HG03159 (cell line): Measurements from ENCODE around the gene MPRIP.

ENCODE experiments used
- ATAC-seq: cut with Tn5 transposase; IDR thresholded peaks from one replicate; pipeline ENCODE4 v1.9.1; 2021; ENCODE audit warnings: mild to moderate bottlenecking, moderate library complexity; ENCODE audit not compliant: unreplicated experiment

The MPRIP gene

DNA sequence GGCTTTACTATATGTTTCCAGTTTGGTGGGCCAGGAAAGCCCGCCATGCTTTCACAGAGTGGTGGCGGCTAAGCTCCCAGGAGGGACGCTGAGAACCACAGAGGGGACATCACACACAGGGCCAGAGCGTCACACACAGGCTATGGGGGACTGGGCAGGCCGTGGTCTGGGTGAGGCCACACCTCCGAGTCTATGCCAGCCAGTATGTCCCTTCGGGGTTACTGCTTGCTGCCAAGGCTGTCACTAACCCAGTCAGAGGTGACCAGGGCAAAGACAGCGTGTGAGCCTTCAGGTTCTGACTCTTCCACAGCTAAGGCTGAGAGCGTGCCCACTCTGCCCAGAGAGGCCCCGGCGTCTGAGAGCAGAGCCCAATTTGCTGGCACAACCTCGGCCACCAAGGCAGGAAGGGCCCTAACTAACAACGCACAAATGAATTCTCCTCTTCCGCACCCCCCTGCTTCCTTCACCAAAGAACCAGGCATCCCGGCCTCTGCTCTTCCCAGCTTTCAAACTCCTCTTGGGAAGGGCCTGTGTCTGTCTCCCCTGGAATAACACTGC lies 161.0 kb downstream of the MPRIP start:
- no peak for ATAC-seq

DNA sequence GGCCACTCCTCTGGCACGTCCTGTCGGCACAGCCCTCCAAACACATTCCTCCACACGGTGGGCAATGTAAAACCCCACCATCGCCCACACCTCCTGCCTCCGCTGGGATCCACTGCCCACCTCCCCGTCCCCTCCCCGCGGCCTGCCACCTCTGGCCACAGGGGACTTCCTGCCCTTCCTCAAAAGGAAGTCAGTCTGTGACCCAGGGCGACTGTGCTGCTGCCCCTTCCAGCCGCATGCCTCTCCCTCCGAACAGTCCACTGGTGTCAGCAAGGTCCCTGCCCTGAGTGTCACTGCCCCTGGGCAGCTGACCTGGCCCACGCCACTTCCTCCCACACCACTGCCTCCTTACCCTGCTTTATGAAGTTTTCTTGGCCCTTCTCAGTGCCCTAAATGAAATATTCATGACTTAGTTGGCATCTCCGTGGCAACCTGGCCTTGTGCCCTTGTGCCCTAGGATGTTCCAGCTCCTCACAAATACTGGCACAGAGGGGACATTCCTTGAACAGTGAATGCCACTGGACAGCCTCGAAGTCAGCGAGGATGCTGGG lies 161.9 kb downstream of the MPRIP start:
- ATAC-seq: no peak

DNA sequence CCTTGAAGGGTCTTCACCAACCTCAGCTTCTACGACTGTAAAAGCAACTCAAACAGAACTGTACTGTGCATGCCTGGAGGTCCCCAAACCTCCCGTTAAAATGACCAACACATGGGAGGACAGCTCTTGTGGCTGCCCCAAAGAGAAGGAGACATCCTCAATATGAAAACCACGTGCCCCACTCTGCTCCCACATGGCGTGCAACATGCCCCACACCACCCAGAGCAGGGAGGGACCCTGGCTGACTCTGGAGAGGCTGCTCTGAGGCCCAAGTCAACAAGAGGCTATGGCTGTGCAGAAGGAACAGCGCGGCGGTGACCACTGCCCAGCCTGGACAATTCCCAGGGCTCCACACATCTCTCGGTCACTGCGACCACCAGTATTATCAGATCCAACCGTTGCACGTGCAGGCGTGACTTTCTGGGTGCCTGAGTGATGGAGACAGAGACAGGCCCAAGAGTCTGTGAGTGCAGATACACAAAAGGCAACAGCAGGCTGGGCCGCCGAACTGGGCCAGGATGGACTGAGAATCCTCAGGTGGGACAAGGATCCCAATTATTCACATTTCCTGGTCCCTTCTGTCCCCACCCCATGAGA lies 162.5 kb downstream of the MPRIP start:
- no peak for ATAC-seq

GRCh38 chr17:17205368-17206123 lies 163.3 kb downstream of the MPRIP start:
- peak; percentile 45 for ATAC-seq

DNA sequence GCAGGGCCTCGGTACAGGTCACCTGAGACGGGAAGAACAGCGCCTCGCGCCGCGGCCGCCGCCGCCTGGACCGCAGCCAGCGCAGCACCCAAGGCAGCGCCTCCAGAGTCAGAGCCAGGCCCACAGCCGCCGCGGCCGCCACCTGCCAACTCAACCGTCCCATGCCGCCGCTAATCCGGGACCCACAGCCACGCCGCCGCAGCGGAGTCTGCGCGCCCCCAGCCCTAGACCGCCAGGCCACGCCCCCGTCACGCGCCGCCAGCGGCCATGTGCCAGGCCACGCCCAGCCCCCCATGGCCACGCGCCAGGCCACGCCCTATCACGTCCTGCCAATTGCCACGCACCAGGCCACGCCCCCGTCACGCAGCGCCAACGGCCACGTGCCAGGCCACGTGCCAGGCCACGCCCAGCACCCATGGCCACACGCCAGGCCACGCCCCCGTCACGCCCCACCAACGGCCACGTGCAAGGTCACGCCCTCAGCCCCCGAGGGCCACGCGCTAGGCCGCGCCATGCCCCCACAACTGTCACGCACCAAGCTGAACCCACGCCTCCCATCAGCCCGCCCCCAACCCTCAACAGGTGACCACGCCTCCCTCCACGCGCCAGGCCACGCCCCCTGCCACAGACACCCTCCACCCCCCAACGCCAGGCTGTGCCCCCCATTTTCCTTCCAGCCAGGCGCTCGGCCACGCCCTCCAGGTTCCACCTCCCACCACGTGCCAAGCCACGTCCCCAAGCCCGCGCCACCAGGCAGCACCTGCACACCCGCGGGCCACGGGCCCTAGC lies 164.1 kb downstream of the MPRIP start, which contains the start of gene PLD6:
Gene PLD6 (minus strand): TSS at position 210 of the 789 bp plus-strand sequence. CDS start 47 bp downstream, at position 163.
- ATAC-seq: peak; percentile 56

DNA sequence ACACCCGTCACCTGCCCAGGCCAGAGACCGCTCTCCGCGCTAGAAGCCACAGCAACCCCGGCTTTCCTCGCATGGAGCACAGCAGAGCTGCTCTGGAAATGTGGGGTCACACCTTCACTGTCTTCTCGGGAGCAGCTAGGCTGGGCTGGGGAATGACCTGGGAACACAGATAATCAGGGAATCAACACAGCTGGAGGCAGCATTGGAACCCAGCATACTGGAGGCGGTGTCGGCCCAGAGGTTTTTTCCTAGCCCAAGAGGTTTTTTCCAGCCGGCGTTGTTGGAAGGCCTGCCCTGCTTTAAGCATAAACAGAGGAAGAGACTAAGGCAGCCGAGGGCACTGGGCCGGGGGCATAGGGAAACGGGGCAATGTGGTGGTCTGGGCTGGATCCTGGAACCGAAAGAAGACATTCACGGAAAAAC lies 164.7 kb downstream of the MPRIP start:
- no peak for ATAC-seq

GRCh38 chr17:17207998-17208397 lies 165.7 kb downstream of the MPRIP start:
- ATAC-seq: no peak

- ATAC-seq: no peak
Measured at GRCh38 chr17:17213775-17214174, 171.5 kb downstream of the MPRIP start.

DNA sequence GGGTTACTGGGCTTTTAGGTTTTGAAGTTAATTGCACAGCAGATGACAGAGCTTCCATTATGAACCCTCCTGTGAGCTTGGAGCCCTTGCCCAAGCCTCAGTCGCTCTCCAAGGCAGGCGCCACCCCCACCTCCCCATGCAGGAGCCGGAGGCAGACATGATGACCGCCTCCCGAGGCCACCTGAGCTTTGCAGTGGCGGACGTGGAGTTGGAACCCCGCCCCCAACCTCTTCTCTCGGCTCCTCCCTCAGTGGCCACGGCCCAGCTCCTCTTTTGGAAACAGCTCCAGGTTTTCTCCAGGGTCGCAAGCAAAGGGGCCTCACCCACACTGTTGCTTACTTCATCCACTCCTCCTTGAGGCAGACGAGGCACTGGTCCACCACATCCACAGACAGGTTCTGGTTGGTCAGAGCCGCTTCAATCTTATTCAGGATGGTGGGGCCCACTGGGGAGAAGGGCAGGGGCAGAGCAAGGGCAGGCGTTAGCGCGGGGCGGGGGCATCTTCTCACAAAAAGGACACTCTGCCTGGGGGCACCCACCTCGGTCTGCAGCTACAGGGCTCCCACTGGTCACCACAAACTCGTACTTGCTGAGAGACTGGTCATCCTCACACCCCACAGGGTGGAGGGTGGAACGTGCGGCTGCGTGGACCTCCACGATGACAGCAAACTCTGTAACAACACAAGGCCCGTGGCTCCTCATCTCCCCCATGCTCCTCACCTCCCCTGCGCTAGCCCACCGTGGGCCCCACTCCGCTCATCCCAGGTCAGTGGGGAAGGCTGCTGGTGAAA lies 172.6 kb downstream of the MPRIP start:
- ATAC-seq: no peak

DNA sequence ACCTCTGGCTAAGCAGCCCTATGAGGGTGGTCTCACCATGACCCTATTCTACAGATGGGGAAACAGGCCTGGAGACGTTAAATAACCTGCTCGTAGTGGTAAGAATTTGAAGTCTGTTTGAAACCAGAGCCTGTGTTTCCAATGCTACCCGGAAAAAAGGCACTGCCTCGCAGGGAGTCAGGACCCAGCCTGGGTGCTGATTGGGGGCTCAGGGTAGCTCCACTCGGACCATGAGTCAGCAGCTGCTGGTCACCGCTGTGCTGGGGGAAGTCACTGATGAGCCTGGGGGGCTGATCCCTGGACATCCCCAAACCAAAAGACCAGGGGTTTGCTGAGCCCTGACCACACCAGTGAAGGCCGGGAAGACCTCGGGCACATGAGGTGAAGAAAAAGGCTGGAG lies 173.3 kb downstream of the MPRIP start:
- no peak for ATAC-seq

DNA sequence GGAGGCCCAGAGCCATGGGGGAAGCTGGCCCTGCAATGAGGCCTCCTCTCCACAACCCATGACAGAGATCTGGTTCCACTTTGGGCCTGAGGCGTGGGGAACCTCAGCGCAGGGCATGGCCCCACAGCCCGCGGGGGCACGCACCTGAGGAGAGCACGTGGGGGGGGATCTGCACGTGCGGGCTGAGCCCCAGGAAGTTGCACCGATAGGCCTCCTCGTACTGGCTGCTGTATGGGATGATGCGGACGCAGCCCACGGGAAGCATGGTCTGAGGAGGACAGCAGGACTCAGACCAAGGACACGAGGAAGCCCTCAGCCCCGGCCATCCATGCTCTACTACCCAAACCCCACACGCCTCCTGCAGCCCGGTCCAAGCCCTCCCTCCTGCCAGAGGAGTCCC lies 174.0 kb downstream of the MPRIP start:
- no peak for ATAC-seq

DNA sequence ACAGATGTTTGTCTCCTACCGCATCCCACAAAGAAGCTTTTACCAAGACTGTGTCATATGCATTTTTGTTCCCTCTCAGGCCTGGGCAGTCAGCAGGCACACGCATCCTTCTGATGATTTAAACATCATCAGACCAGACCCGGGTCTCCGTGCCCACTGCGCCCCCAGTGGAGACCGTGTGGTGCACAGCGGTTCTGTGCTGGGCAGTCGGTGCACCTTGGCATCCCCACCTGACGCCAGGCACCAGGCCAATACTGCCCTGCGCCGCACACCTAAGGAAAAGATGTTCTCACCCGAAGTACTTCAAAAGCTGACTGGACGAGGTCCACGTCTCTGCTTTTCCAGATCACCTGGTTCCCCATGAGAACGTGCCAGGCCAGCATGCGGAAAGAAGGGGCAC lies 174.5 kb downstream of the MPRIP start:
- no peak for ATAC-seq

DNA sequence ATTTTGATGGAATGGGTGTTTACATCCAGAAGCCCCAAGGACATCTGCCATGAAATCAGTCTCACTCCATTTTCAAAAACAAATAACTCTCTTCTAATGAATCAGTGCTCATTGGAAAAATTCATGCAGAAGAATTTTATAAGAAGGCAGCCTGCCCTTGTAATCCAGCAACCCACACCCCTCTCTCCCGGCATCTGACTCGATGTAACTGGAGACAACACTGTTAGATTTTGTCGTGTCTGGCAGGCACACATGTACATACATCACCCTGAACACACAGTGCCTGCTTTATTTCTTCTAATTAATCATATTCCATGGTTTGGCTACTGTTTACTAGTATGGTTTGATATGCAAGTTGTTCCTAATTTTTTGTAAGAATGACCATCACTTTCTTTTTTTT lies 175.7 kb downstream of the MPRIP start:
- no peak for ATAC-seq

- no peak for ATAC-seq
Measured at GRCh38 chr17:17220529-17220928, 178.3 kb downstream of the MPRIP start.

DNA sequence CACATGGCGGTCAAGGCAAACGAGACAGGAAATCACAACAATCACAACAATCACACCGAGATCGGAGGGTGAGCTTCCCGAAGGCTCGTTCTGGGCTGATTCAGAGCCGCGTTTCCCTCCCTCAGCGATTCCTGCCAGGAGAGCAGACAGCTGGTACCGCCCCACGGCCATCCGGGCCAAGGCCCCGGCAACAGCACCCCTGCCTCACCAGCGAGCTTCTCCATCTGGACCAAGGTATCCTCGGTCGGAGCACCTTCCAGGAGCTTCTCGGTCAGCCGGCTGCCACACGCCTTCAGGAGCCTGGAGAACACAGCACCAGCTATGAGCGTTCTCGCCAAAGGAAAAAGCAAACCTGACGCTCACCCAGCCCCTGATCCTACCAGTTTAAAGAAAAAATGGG lies 179.1 kb downstream of the MPRIP start:
- no peak for ATAC-seq

GRCh38 chr17:17223736-17224135 lies 181.5 kb downstream of the MPRIP start:
- no peak for ATAC-seq

GRCh38 chr17:17224137-17224536 lies 181.9 kb downstream of the MPRIP start:
- ATAC-seq: no peak

- ATAC-seq: no peak
Measured at GRCh38 chr17:17225901-17226300, 183.6 kb downstream of the MPRIP start.

DNA sequence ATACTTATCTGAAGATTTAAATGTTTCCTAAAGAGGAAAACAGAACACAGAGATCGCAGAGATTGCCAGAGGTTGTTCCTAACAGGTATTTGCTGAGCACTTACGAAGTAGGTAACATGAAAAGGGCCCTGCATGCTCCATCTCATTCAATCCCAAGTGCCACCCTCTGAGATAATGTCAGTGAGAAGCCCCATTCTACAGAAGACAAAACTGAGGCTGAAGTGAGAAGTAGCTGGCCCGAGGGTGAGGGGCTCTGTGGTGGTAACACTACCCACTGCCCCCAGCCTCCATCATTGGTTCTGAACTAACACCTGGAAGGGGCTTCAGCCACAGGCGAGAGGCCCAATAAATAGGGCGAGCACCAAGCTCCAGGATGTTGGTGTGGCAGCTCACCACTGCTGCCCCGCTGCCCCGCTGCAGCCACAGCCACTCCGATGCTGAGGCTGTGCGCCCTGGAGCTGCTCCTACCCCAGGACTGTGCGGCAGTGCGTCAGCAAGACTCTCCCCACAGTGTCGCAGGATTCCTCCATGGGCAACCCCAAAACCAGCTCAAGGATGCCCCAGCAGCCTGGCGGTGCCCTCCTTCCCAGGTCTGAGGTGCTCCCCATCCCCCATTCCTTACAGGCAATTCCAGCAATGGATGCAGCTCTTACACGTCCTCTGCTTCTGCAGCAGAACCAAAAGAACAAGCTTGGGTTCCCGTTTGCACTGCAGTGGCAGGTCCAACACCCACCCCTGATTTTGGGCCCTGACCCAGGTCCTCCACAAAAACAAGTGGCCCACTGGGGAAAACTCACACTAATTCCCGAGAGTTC lies 184.4 kb downstream of the MPRIP start:
- no peak for ATAC-seq
